HepG2 (cell line): ENCODE results near the gene C13orf46. TPM values are rescaled to one million over a fixed set of nuclear protein-coding genes. Genes with fewer than 3 reads are reported as not detected.

Source experiments
- ATAC-seq: fragments of 200-7000 bp; cut with Tn5 transposase; 3 replicates; pipeline ENCODE4 v1.9.1; 2020; ENCODE audit warnings: mild to moderate bottlenecking, moderate library complexity
- BruUV-seq: library from RNA; stranded (reverse); fragments of 400-500 nt; replicated peaks from 2 replicates; lab custom pipeline; 2021; lab: Mats Ljungman, UMichigan
- CTCF ChIA-PET: fragments of 300-600 bp; formaldehyde crosslinking; extraction: SDS; loops from one replicate; lab custom pipeline; 2021; ENCODE audit warnings: low total read pairs, inconsistent platforms, low intra/inter-chr PET ratio; lab: Yijun Ruan, JAX
- POLR2A ChIA-PET: fragments of 350-600 bp; sonication (Branson Sonifier 250); formaldehyde crosslinking; loops from one replicate; lab custom pipeline; 2020; ENCODE audit warnings: antibody characterized with exemption, inconsistent platforms; lab: Yijun Ruan, JAX
- DNase-seq: peaks from one replicate; pipeline ENCODE4 v3.0.0-alpha.2; 2015; ENCODE audit warnings: low spot score
- FAIRE-seq: peaks from 3 replicates; lab custom pipeline; 2011; peaks lifted over from hg19 to GRCh38; lab: Jason Lieb, UNC
- H2AFZ ChIP-seq: one replicate; pipeline ENCODE4 v1.6.1; 2011; ENCODE audit warnings: low read length, inconsistent platforms
- H3K27ac ChIP-seq: fragments of 300-600 bp; 3 replicates; pipeline ENCODE4 v1.8.0; 2011; ENCODE audit warnings: mixed run types, mild to moderate bottlenecking, mixed read lengths, low read length, inconsistent platforms; ENCODE audit not compliant: insufficient read depth; ENCODE audit errors: extremely low read length
- H3K27me3 ChIP-seq, 2 experiments: fragments of 200-600 bp in 1 of 2; 2 replicates in 1 of 2; 3 replicates in 1 of 2; pipeline versions ENCODE4 v1.6.0 to v1.8.0; 2011; ENCODE audit warnings: low read length in 2 of 2, mild to moderate bottlenecking in 2 of 2, moderate library complexity in 2 of 2, inconsistent platforms in 1 of 2; ENCODE audit not compliant: insufficient read depth in 2 of 2, control insufficient read depth in 1 of 2
- H3K36me3 ChIP-seq, 2 experiments: fragments of 200-600 bp in 1 of 2; replicated peaks in 1 of 2; 2 replicates in 1 of 2; 3 replicates in 1 of 2; pipeline versions ENCODE4 v1.5.1 to v1.8.0; 2011; ENCODE audit warnings: low read length in 2 of 2, inconsistent platforms in 1 of 2; ENCODE audit not compliant: insufficient read depth in 2 of 2, control insufficient read depth in 1 of 2
- H3K4me1 ChIP-seq: 2 replicates; pipeline ENCODE4 v1.5.1; 2012; ENCODE audit warnings: low read length, inconsistent platforms; ENCODE audit not compliant: insufficient read depth
- H3K4me2 ChIP-seq: 2 replicates; pipeline ENCODE4 v1.6.0; 2011; ENCODE audit warnings: low read depth, low read length, inconsistent platforms
- H3K4me3 ChIP-seq, 3 experiments: fragments of 200-600 bp in 1 of 3; sonication (generic), shearing (Covaris generic) in 1 of 3; replicated peaks in 1 of 3; 2 replicates each; pipeline ENCODE4 v1.5.1; 2011 to 2016; ENCODE audit warnings: low read length in 3 of 3, inconsistent platforms in 2 of 3, low read depth in 2 of 3, mild to moderate bottlenecking in 2 of 3, control low read depth in 1 of 3, mixed read lengths in 1 of 3; ENCODE audit not compliant: insufficient read depth in 1 of 3
- H3K79me2 ChIP-seq: one replicate; pipeline ENCODE4 v1.6.1; 2011; ENCODE audit warnings: low read length, inconsistent platforms; ENCODE audit not compliant: insufficient read depth
- H3K9ac ChIP-seq: 2 replicates; pipeline ENCODE4 v1.6.0; 2011; ENCODE audit warnings: mild to moderate bottlenecking, low read depth, low read length, inconsistent platforms; ENCODE audit not compliant: insufficient read depth
- H3K9me3 ChIP-seq: 2 replicates; pipeline ENCODE4 v1.5.1; 2012; ENCODE audit warnings: mild to moderate bottlenecking, low read length
- H4K20me1 ChIP-seq: 2 replicates; pipeline ENCODE4 v1.6.0; 2011; ENCODE audit warnings: inconsistent platforms, mild to moderate bottlenecking, low read length, moderate library complexity; ENCODE audit not compliant: insufficient read depth
- DPF2 ChIP-seq: sonication (generic); formaldehyde crosslinking; IDR thresholded peaks from 2 replicates; pipeline ENCODE4 v1.4.0; 2020; ENCODE audit warnings: mild to moderate bottlenecking, low read depth, missing genetic modification reagents, borderline replicate concordance
- KLF6 ChIP-seq: IDR thresholded peaks from 2 replicates; pipeline ENCODE4 v1.8.0; 2016; ENCODE audit warnings: missing biosample characterization, missing genetic modification reagents
- MAF1 ChIP-seq: sonication (generic); formaldehyde crosslinking; IDR thresholded peaks from 2 replicates; pipeline ENCODE4 v1.5.0; 2020; ENCODE audit warnings: missing genetic modification reagents, borderline replicate concordance
- NCOA2 ChIP-seq: sonication (generic); formaldehyde crosslinking; IDR thresholded peaks from 2 replicates; pipeline ENCODE4 v1.8.0; 2022; ENCODE audit warnings: inconsistent platforms
- PATZ1 ChIP-seq: sonication (generic); formaldehyde crosslinking; IDR thresholded peaks from 2 replicates; pipeline ENCODE4 v1.4.0; 2020; ENCODE audit warnings: missing genetic modification reagents
- PCBP2 ChIP-seq: fragments of 200-400 bp; formaldehyde crosslinking; optimal IDR thresholded peaks from 2 replicates; pipeline ENCODE3; 2018; ENCODE audit warnings: low read length, low read depth; ENCODE audit not compliant: poor library complexity, severe bottlenecking
- PLRG1 ChIP-seq: fragments of 450-650 bp; conservative IDR thresholded peaks from 2 replicates; pipeline ENCODE4 v1.6.1; 2016
- SMAD9 ChIP-seq: sonication (generic); formaldehyde crosslinking; IDR thresholded peaks from 2 replicates; pipeline ENCODE4 v1.5.1; 2020; ENCODE audit warnings: mild to moderate bottlenecking, missing genetic modification reagents
- TOE1 ChIP-seq: sonication (generic); formaldehyde crosslinking; IDR thresholded peaks from 2 replicates; pipeline ENCODE4 v1.4.0; 2020; ENCODE audit warnings: mild to moderate bottlenecking, missing genetic modification reagents
- ZBTB7B ChIP-seq: sonication (generic); formaldehyde crosslinking; IDR thresholded peaks from 2 replicates; pipeline ENCODE4 v1.4.0; 2020; ENCODE audit warnings: missing genetic modification reagents
- ZNF546 ChIP-seq: sonication (generic); formaldehyde crosslinking; conservative IDR thresholded peaks from 2 replicates; pipeline ENCODE4 v1.8.1; 2023; ENCODE audit warnings: mild to moderate bottlenecking, missing genetic modification reagents
- ZNF75D ChIP-seq: sonication (generic); formaldehyde crosslinking; IDR thresholded peaks from 2 replicates; pipeline ENCODE4 v1.8.1; 2023; ENCODE audit warnings: missing genetic modification reagents, mild to moderate bottlenecking, borderline replicate concordance
- WGBS: methylation state at CpG from one replicate; pipeline ENCODE4 v1.1.6; 2017; ENCODE audit warnings: low lambda C conversion rate; 5-methylcytosine and 5-hydroxymethylcytosine counted together
- in situ Hi-C: cut with HindIII; loops from 2 replicates; pipeline ENCODE4 v1.10.0; 2017; ENCODE audit warnings: low pct_unique_long_range_greater_than_20kb; ENCODE audit not compliant: extremely low pct_ligation_motif_present
- intact Hi-C: fragments of 100-400 bp; cut with micrococcal nuclease; formaldehyde crosslinking; loops from one replicate; pipeline ENCODE4 v1.10.0; 2022; ENCODE audit not compliant: unreplicated experiment
- polyA plus RNA-seq, 8 experiments: library from polyadenylated mRNA; depleted of rRNA in 3 of 8; stranded (reverse) in 7 of 8; unstranded in 1 of 8; fragments of >200 nt; fragmentation: Illumina TruSeq in 4 of 8; extraction: Trizol in 4 of 8; gene quantifications; 2 replicates each; pipeline versions ENCODE4 v1.2.1 to v1.2.3, GENCODE V29; 2011 to 2016; ENCODE audit warnings: low read depth in 4 of 8, missing spikeins in 1 of 8, mixed read lengths in 1 of 8; ENCODE audit not compliant: insufficient read depth in 1 of 8
- total RNA-seq, 5 experiments: library from RNA; depleted of rRNA; stranded (reverse); fragments of >200 nt; fragmentation: Illumina TruSeq; extraction: Trizol; gene quantifications; 2 replicates each; pipeline ENCODE4 v1.2.3, GENCODE V29; 2016; ENCODE audit warnings: low read depth in 1 of 5
- TF ChIP-seq, protein P1 (sequence below): sonication (generic); formaldehyde crosslinking; IDR thresholded peaks from 2 replicates; pipeline ENCODE4 v1.4.0; 2020; ENCODE audit warnings: missing genetic modification reagents

C13orf46 gene
- total and polyA plus RNA-seq, 2 of the 13 experiments (the other 11 are each of a cell fraction or from before 2014, with no cell fraction given), result 0.01 TPM; not detected in 1

DNA sequence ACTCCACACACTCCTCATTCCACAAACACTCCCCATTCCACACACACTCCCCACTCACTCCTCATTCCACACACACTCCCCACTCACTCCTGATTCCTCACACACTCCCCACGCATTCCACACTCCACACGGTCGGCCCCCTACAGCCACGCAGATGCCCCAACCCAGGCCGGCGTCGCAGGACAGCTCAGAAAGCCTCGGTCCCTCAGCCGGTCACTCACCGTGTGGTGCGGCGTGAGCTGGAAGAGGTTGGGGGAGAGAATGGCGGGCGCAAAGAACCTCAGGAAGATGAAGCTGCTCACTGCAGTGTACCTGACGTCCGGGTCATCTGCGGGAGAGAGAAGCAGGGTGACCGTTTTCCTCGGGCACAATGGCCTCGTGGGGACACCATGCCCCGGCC, 39.0 kb upstream of the C13orf46 start:
- FAIRE-seq (no peak), ATAC-seq (peak; percentile 19; the same call in 2 of the 3 replicates), DNase-seq (no peak)
- Histone ChIP-seq H3K4me2 (no peak overlapping the region), H2AFZ (no peak overlapping the region), H3K79me2 (no peaks in the 10 kb centered on the region), H3K36me3 (no peaks in the 10 kb centered on the region), H3K4me1 (no peaks in the 10 kb centered on the region), H3K9ac (no peak overlapping the region), H3K9me3 (no peaks in the 10 kb centered on the region), H3K4me3 (no peak overlapping the region), H3K27me3 (peaks cover 6 to 45% of the 10 kb centered on the region in 2 experiments; a peak in 4 of 5 replicates), H3K27ac (no peak overlapping the region), H4K20me1 (no peaks in the 10 kb centered on the region)
- WGBS, result 17% methylated on average over 21 of the region's 21 CpGs
- in situ Hi-C loops, result no loop called here
- BruUV-seq, result no TSS peak
- intact Hi-C loops, result no loop called here
- CTCF ChIA-PET, result no interaction called here
- no peak for TF ChIP-seq TOE1 (CRISPR knock-in tag)
- TF ChIP-seq ZNF546, result no peak
- TF ChIP-seq DPF2 (CRISPR knock-in tag), result no peak
- no peak for TF ChIP-seq NCOA2 (CRISPR knock-in tag)
- no peak for TF ChIP-seq MAF1 (CRISPR knock-in tag)
- no peak for TF ChIP-seq ZNF75D (CRISPR knock-in tag)
- TF ChIP-seq SMAD9 (CRISPR knock-in tag), result no peak
- TF ChIP-seq KLF6 (CRISPR knock-in tag), result no peak
- no peak for TF ChIP-seq PCBP2
- TF ChIP-seq PATZ1, result no peak
- TF ChIP-seq, protein P1, sequence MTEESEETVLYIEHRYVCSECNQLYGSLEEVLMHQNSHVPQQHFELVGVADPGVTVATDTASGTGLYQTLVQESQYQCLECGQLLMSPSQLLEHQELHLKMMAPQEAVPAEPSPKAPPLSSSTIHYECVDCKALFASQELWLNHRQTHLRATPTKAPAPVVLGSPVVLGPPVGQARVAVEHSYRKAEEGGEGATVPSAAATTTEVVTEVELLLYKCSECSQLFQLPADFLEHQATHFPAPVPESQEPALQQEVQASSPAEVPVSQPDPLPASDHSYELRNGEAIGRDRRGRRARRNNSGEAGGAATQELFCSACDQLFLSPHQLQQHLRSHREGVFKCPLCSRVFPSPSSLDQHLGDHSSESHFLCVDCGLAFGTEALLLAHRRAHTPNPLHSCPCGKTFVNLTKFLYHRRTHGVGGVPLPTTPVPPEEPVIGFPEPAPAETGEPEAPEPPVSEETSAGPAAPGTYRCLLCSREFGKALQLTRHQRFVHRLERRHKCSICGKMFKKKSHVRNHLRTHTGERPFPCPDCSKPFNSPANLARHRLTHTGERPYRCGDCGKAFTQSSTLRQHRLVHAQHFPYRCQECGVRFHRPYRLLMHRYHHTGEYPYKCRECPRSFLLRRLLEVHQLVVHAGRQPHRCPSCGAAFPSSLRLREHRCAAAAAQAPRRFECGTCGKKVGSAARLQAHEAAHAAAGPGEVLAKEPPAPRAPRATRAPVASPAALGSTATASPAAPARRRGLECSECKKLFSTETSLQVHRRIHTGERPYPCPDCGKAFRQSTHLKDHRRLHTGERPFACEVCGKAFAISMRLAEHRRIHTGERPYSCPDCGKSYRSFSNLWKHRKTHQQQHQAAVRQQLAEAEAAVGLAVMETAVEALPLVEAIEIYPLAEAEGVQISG, result no peak
- no peak for TF ChIP-seq ZBTB7B (CRISPR knock-in tag)
- no peak for TF ChIP-seq PLRG1
- TF ChIP-seq, all 625 proteins: peak for 0
- POLR2A ChIA-PET, result no interaction called here
